Sigmoid colon (tissue), 4 donors: Measurements from ENCODE around the gene TOM1L2.

Experiments used
- EP300 ChIP-seq, 4 donors: sonication (generic); formaldehyde crosslinking; IDR thresholded peaks; one replicate each; pipeline ENCODE4 v1.6.1; 2017; ENCODE audit warnings: antibody characterized with exemption in 4 of 4
- POLR2AphosphoS5 ChIP-seq, 4 donors: sonication (generic); formaldehyde crosslinking; IDR thresholded peaks; one replicate each; pipeline ENCODE4 v1.6.1; 2017; ENCODE audit warnings: antibody characterized with exemption in 4 of 4
- TF ChIP-seq, protein P1 (sequence below), 4 experiments: fragments of 450-650 bp in 3 of 4; fragments of 200-600 bp in 1 of 4; IDR thresholded peaks; one replicate each; pipeline ENCODE4 v1.5.1; 2016 to 2019; ENCODE audit warnings: antibody characterized with exemption in 4 of 4, mild to moderate bottlenecking in 3 of 4, moderate library complexity in 2 of 4

DNA sequence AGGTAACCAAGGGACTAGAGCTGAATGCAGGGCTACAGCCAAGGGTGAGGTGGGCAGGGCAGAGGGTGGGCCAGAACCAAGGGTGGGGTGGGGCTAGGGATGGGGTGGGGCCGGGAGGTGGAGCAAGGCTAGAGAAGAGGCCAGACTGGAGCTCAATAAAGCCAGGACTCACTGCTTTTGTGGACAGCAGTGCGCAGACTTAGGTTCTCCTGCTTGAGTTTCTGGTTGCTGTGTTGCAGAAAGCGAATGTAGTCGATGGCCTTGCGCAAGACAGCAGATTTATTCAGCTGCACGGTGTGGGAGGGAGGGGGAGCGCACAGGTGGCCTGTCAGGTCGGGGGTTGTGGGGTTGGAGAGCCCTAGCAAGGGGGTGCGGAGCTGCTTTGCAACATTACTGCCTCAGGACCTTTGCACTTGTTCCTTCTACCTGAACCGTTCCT lies 154.1 kb downstream of the TOM1L2 start:
- TF ChIP-seq, protein P1, sequence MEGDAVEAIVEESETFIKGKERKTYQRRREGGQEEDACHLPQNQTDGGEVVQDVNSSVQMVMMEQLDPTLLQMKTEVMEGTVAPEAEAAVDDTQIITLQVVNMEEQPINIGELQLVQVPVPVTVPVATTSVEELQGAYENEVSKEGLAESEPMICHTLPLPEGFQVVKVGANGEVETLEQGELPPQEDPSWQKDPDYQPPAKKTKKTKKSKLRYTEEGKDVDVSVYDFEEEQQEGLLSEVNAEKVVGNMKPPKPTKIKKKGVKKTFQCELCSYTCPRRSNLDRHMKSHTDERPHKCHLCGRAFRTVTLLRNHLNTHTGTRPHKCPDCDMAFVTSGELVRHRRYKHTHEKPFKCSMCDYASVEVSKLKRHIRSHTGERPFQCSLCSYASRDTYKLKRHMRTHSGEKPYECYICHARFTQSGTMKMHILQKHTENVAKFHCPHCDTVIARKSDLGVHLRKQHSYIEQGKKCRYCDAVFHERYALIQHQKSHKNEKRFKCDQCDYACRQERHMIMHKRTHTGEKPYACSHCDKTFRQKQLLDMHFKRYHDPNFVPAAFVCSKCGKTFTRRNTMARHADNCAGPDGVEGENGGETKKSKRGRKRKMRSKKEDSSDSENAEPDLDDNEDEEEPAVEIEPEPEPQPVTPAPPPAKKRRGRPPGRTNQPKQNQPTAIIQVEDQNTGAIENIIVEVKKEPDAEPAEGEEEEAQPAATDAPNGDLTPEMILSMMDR (IDR thresholded peaks at IDR 0.05), result no peak
- TF ChIP-seq POLR2AphosphoS5 (IDR thresholded peaks at IDR 0.05), result peak in 1 of 4 donors; percentile 8
- TF ChIP-seq EP300 (IDR thresholded peaks at IDR 0.05), result no peak
